ENCODE measurements around the gene SDK1. TPM values are rescaled to one million over a fixed set of nuclear protein-coding genes. Genes with fewer than 3 reads are reported as not detected.

The SDK1 gene
- total and polyA plus RNA-seq, 2 donors = 3.2 to 7.8 TPM

- H3K4me3 ChIP-seq (ENCODE audit: low read length in 2 of 2) = no peak overlapping the region
- no peaks in the 10 kb centered on the region for H3K4me1 ChIP-seq (ENCODE audit: control insufficient read depth in 2 of 2, insufficient read depth in 2 of 2, low read length in 2 of 2)
- H3K27me3 ChIP-seq (ENCODE audit: control insufficient read depth in 2 of 2, insufficient read depth in 1 of 2, low read length in 1 of 2) = peaks cover 0 to 17% of the 10 kb centered on the region in 2 donors
- no peak overlapping the region for H3K27ac ChIP-seq (ENCODE audit: low read depth in 1 of 2, low read length in 1 of 2)
- H3K36me3 ChIP-seq (ENCODE audit: control insufficient read depth in 2 of 2, insufficient read depth in 2 of 2, low read length in 1 of 2) = no peaks in the 10 kb centered on the region
- no peak for DNase-seq (ENCODE audit: low read depth in 6 of 9, low spot score in 9 of 9)
- peaks cover 4 to 10% of the 10 kb centered on the region in 2 donors for H3K9me3 ChIP-seq (ENCODE audit: control insufficient read depth in 2 of 2, insufficient read depth in 1 of 2, low read length in 1 of 2)
- WGBS = 85% methylated on average over 11 of the region's 11 CpGs
These were observed 968.7 kb downstream of the SDK1 start for GRCh38 chr7:4269746-4270145.

- no peak for DNase-seq (ENCODE audit: low read depth in 6 of 9, low spot score in 9 of 9)
- no peak overlapping the region for H3K27ac ChIP-seq (ENCODE audit: low read depth in 1 of 2, low read length in 1 of 2)
- 78% methylated on average over 12 of the region's 12 CpGs for WGBS
- H3K4me1 ChIP-seq (ENCODE audit: control insufficient read depth in 2 of 2, insufficient read depth in 2 of 2, low read length in 2 of 2) = no peaks in the 10 kb centered on the region
- no peak overlapping the region for H3K4me3 ChIP-seq (ENCODE audit: low read length in 2 of 2)
- peaks cover 0 to 14% of the 10 kb centered on the region in 2 donors for H3K27me3 ChIP-seq (ENCODE audit: control insufficient read depth in 2 of 2, insufficient read depth in 1 of 2, low read length in 1 of 2)
- H3K36me3 ChIP-seq (ENCODE audit: control insufficient read depth in 2 of 2, insufficient read depth in 2 of 2, low read length in 1 of 2) = no peaks in the 10 kb centered on the region
- H3K9me3 ChIP-seq (ENCODE audit: control insufficient read depth in 2 of 2, insufficient read depth in 1 of 2, low read length in 1 of 2) = peaks cover 4 to 10% of the 10 kb centered on the region in 2 donors
These were observed 969.2 kb downstream of the SDK1 start for GRCh38 chr7:4270268-4270667.

- no peak overlapping the region for H3K4me3 ChIP-seq (ENCODE audit: low read length in 2 of 2)
These were observed 970.1 kb downstream of the SDK1 start for GRCh38 chr7:4270941-4271715.

GRCh38 chr7:4271716-4272015 lies 970.6 kb downstream of the SDK1 start:
- peaks cover 4 to 10% of the 10 kb centered on the region in 2 donors for H3K9me3 ChIP-seq (ENCODE audit: control insufficient read depth in 2 of 2, insufficient read depth in 1 of 2, low read length in 1 of 2)
- no peaks in the 10 kb centered on the region for H3K4me1 ChIP-seq (ENCODE audit: control insufficient read depth in 2 of 2, insufficient read depth in 2 of 2, low read length in 2 of 2)
- no peak overlapping the region for H3K27ac ChIP-seq (ENCODE audit: low read depth in 1 of 2, low read length in 1 of 2)
- peaks cover 0 to 1% of the 10 kb centered on the region in 2 donors for H3K27me3 ChIP-seq (ENCODE audit: control insufficient read depth in 2 of 2, insufficient read depth in 1 of 2, low read length in 1 of 2)
- no peaks in the 10 kb centered on the region for H3K36me3 ChIP-seq (ENCODE audit: control insufficient read depth in 2 of 2, insufficient read depth in 2 of 2, low read length in 1 of 2)
- no peak for DNase-seq (ENCODE audit: low read depth in 6 of 9, low spot score in 9 of 9)
- no peak overlapping the region for H3K4me3 ChIP-seq (ENCODE audit: low read length in 2 of 2)
- 81% methylated on average over 10 of the region's 10 CpGs for WGBS

More at GRCh38 chr7:4270941-4271715, 970.1 kb downstream of the SDK1 start:
- Histone ChIP-seq H3K36me3 (ENCODE audit: control insufficient read depth in 2 of 2, insufficient read depth in 2 of 2, low read length in 1 of 2) (no peaks in the 10 kb centered on the region), H3K27me3 (ENCODE audit: control insufficient read depth in 2 of 2, insufficient read depth in 1 of 2, low read length in 1 of 2) (peaks cover 0 to 6% of the 10 kb centered on the region in 2 donors), H3K9me3 (ENCODE audit: control insufficient read depth in 2 of 2, insufficient read depth in 1 of 2, low read length in 1 of 2) (peaks cover 4 to 10% of the 10 kb centered on the region in 2 donors), H3K4me1 (ENCODE audit: control insufficient read depth in 2 of 2, insufficient read depth in 2 of 2, low read length in 2 of 2) (no peaks in the 10 kb centered on the region), H3K27ac (ENCODE audit: low read depth in 1 of 2, low read length in 1 of 2) (no peak overlapping the region)
- DNase-seq (ENCODE audit: low read depth in 6 of 9, low spot score in 9 of 9) = no peak
- 80% methylated on average over 13 of the region's 13 CpGs for WGBS

GRCh38 chr7:4272141-4272540 lies 971.1 kb downstream of the SDK1 start:
- Histone ChIP-seq H3K9me3 (ENCODE audit: control insufficient read depth in 2 of 2, insufficient read depth in 1 of 2, low read length in 1 of 2) (peaks cover 4 to 10% of the 10 kb centered on the region in 2 donors), H3K36me3 (ENCODE audit: control insufficient read depth in 2 of 2, insufficient read depth in 2 of 2, low read length in 1 of 2) (no peaks in the 10 kb centered on the region), H3K4me3 (ENCODE audit: low read length in 2 of 2) (no peak overlapping the region), H3K27ac (ENCODE audit: low read depth in 1 of 2, low read length in 1 of 2) (no peak overlapping the region), H3K27me3 (ENCODE audit: control insufficient read depth in 2 of 2, insufficient read depth in 1 of 2, low read length in 1 of 2) (no peaks in the 10 kb centered on the region), H3K4me1 (ENCODE audit: control insufficient read depth in 2 of 2, insufficient read depth in 2 of 2, low read length in 2 of 2) (no peaks in the 10 kb centered on the region)
- no peak for DNase-seq (ENCODE audit: low read depth in 6 of 9, low spot score in 9 of 9)
- 92% methylated on average over 16 of the region's 16 CpGs for WGBS

GRCh38 chr7:4273566-4274230 lies 972.6 kb downstream of the SDK1 start:
- no peaks in the 10 kb centered on the region for H3K4me1 ChIP-seq (ENCODE audit: control insufficient read depth in 2 of 2, insufficient read depth in 2 of 2, low read length in 2 of 2)
- WGBS = 88% methylated on average over 9 of the region's 9 CpGs
- no peaks in the 10 kb centered on the region for H3K27me3 ChIP-seq (ENCODE audit: control insufficient read depth in 2 of 2, insufficient read depth in 1 of 2, low read length in 1 of 2)
- H3K4me3 ChIP-seq (ENCODE audit: low read length in 2 of 2) = no peak overlapping the region
- H3K36me3 ChIP-seq (ENCODE audit: control insufficient read depth in 2 of 2, insufficient read depth in 2 of 2, low read length in 1 of 2) = no peaks in the 10 kb centered on the region
- DNase-seq (ENCODE audit: low read depth in 6 of 9, low spot score in 9 of 9) = no peak
- H3K9me3 ChIP-seq (ENCODE audit: control insufficient read depth in 2 of 2, insufficient read depth in 1 of 2, low read length in 1 of 2) = peaks cover 4 to 10% of the 10 kb centered on the region in 2 donors
- H3K27ac ChIP-seq (ENCODE audit: low read depth in 1 of 2, low read length in 1 of 2) = no peak overlapping the region

GRCh38 chr7:4274286-4274685 lies 973.2 kb downstream of the SDK1 start:
- H3K36me3 ChIP-seq (ENCODE audit: control insufficient read depth in 2 of 2, insufficient read depth in 2 of 2, low read length in 1 of 2) = no peaks in the 10 kb centered on the region
- DNase-seq (ENCODE audit: low read depth in 6 of 9, low spot score in 9 of 9) = no peak
- no peak overlapping the region for H3K27ac ChIP-seq (ENCODE audit: low read depth in 1 of 2, low read length in 1 of 2)
- 56% methylated on average over 3 of the region's 3 CpGs for WGBS
- H3K4me1 ChIP-seq (ENCODE audit: control insufficient read depth in 2 of 2, insufficient read depth in 2 of 2, low read length in 2 of 2) = no peaks in the 10 kb centered on the region
- peaks cover 4 to 10% of the 10 kb centered on the region in 2 donors for H3K9me3 ChIP-seq (ENCODE audit: control insufficient read depth in 2 of 2, insufficient read depth in 1 of 2, low read length in 1 of 2)
- H3K27me3 ChIP-seq (ENCODE audit: control insufficient read depth in 2 of 2, insufficient read depth in 1 of 2, low read length in 1 of 2) = no peaks in the 10 kb centered on the region
- H3K4me3 ChIP-seq (ENCODE audit: low read length in 2 of 2) = no peak overlapping the region

GRCh38 chr7:4277936-4278335 lies 976.9 kb downstream of the SDK1 start:
- H3K4me1 ChIP-seq (ENCODE audit: control insufficient read depth in 2 of 2, insufficient read depth in 2 of 2, low read length in 2 of 2) = no peaks in the 10 kb centered on the region
- no peak for DNase-seq (ENCODE audit: low read depth in 6 of 9, low spot score in 9 of 9)
- H3K27ac ChIP-seq (ENCODE audit: low read depth in 1 of 2, low read length in 1 of 2) = no peak overlapping the region
- no peaks in the 10 kb centered on the region for H3K36me3 ChIP-seq (ENCODE audit: control insufficient read depth in 2 of 2, insufficient read depth in 2 of 2, low read length in 1 of 2)
- no peaks in the 10 kb centered on the region for H3K27me3 ChIP-seq (ENCODE audit: control insufficient read depth in 2 of 2, insufficient read depth in 1 of 2, low read length in 1 of 2)
- peaks cover 2 to 10% of the 10 kb centered on the region in 2 donors for H3K9me3 ChIP-seq (ENCODE audit: control insufficient read depth in 2 of 2, insufficient read depth in 1 of 2, low read length in 1 of 2)
- no peak overlapping the region for H3K4me3 ChIP-seq (ENCODE audit: low read length in 2 of 2)
- WGBS = 98% methylated on average over 4 of the region's 4 CpGs

GRCh38 chr7:4279216-4279615 lies 978.2 kb downstream of the SDK1 start:
- Histone ChIP-seq H3K9me3 (ENCODE audit: control insufficient read depth in 2 of 2, insufficient read depth in 1 of 2, low read length in 1 of 2) (peaks cover 4% of the 10 kb centered on the region in 2 donors), H3K27ac (ENCODE audit: low read depth in 1 of 2, low read length in 1 of 2) (no peak overlapping the region), H3K36me3 (ENCODE audit: control insufficient read depth in 2 of 2, insufficient read depth in 2 of 2, low read length in 1 of 2) (no peaks in the 10 kb centered on the region), H3K4me1 (ENCODE audit: control insufficient read depth in 2 of 2, insufficient read depth in 2 of 2, low read length in 2 of 2) (no peaks in the 10 kb centered on the region), H3K4me3 (ENCODE audit: low read length in 2 of 2) (no peak overlapping the region), H3K27me3 (ENCODE audit: control insufficient read depth in 2 of 2, insufficient read depth in 1 of 2, low read length in 1 of 2) (no peaks in the 10 kb centered on the region)
- 87% methylated on average over 3 of the region's 3 CpGs for WGBS
- no peak for DNase-seq (ENCODE audit: low read depth in 6 of 9, low spot score in 9 of 9)

Measured in thymus (tissue), 11 donors.